ENCODE results near the gene C16orf95.

Gene C16orf95

DNA sequence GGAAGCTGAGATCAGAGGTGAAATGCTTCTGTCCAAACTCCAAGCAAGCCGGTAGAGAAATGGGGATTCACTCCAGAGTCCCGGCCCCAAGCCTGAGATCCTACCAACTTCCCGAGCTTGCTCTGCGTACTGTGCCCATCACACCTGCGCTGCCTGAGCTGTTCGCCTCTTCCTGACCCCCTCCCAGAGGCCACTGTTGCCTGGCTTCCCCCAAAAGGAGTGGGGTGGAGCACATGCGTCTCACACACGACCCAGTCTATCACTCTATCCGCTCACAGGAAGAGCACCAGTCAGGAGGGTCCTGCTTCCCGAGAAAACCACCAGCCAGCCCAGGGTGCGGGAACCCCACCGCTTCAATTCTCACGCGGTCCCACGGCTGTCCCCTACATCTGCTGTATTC lies 13.5 kb upstream of the C16orf95 start:
- DNase-seq = no peak

DNA sequence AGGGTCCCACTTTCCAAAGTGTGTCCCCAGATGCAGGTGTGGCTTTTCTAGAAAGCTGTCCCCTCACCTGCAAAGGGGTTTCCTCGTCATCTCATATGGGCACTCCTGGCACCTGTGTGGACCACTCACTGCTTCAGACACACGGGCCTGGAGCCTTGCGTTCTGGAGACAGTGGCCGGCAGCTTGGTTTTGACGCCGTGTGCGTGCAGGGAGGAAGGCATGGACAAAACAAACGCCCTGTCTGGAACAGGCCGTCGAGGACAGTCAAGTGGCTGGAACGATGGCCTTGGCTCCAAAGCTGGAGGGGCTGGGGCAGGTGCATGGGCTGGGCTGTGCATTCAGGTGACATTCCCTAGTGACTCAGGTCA lies 13.0 kb upstream of the C16orf95 start:
- DNase-seq = no peak

DNA sequence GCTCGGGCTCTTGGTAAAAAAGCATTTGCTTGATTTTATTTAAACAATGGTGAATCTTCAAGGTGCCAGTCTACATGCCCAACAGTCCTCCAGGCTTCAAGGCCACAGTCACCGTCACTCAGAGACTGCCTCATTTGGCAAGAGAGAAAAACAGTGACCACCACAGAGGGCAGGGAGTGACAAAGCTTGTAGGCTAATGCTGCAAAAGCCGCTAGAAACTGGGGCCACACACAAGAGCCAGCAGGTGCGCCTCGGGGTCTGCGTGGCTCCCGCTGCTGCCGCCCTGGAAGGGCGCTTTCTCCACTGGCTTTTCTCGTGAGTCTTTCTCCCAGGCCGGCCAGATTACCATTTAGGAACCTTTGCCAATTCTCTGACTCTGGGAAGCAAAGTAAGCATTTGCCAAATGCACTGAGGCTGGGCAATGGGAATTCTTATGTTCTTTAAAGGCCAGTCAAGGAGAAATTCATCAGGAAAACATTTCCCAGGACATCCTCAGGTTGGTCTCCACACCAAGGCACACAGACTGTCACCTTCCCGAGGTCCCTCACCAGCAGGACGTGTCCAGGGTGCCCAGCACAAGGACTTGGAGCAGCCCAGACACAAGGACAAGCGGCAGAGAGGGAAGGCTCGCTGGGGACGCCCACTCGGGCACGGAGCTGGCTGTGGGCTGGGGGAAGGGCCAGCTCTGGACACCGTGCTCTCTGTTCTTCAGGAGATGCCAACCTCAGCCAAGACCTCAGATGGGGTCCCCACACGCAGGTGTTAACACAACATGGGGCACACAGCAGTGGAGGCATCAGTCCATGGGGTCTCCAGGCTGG lies 12.5 kb upstream of the C16orf95 start:
- no peak for DNase-seq

DNA sequence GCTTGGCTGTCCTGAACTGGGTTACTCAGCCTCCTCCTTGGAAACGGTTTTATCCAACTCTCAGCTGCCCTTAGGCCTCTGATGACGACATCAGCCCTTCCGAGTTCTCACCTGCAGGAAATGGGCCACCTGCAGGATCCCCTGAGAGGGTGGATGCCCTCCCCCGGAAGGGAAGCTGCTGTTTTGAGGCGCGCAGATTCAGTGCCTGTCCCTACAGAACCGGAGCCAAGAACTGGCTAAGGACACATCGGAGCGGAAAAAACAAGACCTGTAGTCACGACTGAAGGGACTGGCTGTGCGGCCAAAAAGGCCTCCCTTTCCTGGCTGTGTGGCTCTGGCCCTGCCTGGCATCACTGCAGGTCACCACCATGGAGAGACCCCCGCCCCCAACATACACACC lies 11.7 kb upstream of the C16orf95 start:
- no peak for DNase-seq

DNA sequence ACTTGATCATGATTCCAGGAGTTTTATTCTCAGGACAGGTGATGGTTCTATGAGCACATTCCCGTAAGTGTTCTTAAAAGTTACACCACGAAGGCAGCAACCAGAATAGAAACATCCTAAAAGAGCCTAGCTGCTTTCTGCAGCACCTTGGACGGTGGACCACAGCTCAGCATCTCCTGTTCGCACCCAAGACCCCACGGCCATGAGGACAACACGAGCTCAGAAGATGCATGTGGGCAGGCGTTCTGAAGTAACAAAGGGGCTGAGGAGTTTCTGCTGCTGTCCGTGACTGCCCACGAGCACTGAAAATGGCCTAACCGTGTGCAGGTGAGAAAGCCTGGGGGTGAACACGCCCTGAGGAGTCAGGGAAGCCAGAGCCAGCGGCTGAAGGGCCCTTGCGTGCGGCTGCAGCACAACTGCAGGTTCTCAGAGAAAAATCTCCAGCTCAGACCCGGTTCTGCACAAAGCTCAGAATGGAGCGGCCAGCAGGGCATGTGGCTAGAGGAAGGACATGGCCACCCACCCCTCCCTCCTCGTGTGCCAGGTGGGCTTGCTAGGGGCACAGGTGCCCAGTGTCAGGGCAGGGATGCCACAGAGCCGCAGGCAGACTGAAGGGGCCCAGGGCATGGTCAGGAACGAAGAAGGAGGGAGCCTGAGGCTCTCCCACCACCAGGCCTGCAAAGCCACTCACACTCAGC lies 10.8 kb upstream of the C16orf95 start:
- DNase-seq = no peak

GRCh38 chr16:87326151-87326571 lies 9.0 kb upstream of the C16orf95 start:
- DNase-seq = no peak

- no peak for DNase-seq
Observed at GRCh38 chr16:87325423-87325858, 8.2 kb upstream of the C16orf95 start.

- DNase-seq = peak; percentile 39
Observed at GRCh38 chr16:87324411-87325275, 7.5 kb upstream of the C16orf95 start.

- no peak for DNase-seq
Observed at GRCh38 chr16:87323727-87324410, 6.7 kb upstream of the C16orf95 start.

- DNase-seq = no peak
Observed at GRCh38 chr16:87322833-87323726, 5.9 kb upstream of the C16orf95 start.

- no peak for DNase-seq
Observed at GRCh38 chr16:87322360-87322759, 5.2 kb upstream of the C16orf95 start.

- DNase-seq = no peak
Observed at GRCh38 chr16:87321336-87322107, 4.3 kb upstream of the C16orf95 start.

DNA sequence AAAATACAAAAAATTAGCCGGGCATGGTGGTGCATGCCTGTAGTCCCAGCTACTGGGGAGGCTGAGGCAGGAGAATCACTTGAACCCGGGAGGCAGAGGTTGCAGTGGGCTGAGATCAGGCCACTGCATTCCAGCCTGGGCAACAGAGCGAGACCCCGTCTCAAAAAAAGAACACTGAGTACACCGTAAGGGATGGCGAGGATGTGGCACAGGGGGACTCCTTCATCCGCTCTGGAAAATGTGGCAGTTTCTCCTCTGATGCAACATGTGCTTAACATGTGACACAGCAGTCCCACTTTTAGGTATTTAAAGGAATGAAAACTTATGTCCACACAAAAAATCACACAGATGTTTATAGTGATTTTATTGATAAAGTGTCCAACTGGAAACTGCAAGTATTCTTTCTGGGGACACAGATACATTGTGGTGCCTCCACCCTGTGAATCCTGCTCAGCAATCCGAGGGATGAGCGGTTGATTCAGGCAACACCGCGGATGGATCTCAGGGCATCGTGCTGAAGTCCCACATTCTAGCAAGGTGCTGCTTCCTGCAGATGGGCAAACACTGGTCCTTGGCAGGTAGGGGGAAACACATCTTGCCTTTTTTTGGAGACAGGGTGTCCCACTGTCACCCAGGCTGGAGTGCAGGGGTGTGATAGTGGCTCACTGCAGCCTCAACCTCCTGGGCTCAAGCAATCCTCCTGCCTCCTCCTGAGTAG lies 3.5 kb upstream of the C16orf95 start:
- no peak for DNase-seq

DNA sequence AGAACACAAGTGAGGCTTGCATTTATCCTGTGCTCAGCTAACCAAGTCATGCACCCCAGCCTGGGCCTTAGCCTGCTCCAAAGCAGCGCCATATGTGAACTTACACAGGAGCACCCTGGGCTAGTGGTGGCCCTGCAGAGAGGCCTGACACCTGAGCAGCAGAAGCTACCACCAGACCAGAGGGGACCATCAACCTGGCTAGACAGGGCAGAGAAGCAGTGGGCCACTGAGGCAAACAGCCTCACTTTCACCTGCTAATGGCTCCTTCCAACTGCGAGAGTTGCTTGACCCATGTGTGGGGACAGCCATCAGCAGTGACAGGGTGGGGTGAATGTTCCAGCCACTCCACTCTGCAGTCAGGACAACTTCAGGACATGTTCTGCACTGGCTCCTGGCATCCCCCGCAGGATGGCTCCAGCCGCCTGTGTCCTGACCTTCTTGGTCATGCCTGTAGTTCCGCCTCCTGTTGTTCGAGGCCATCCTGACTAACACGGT lies 2.9 kb upstream of the C16orf95 start:
- DNase-seq = no peak

DNA sequence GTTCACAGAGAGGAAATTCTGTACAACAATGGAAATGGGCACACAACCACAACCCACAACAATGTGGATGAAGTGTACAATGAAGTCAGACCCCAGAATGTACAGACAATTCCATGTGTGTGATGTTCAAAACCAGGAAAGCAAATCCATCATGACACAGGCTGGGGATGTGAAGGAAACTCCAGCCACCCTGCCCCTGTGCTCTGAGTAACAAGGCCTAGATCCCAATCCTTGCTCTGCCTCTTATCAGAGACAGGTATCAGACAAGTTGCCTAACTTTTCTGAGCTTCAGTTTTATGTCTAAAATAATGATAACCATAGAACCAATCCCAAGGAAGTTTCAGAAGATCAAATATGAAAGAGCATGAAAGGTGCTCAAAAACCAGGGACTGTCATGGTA lies 1.8 kb upstream of the C16orf95 start:
- DNase-seq = no peak

DNA sequence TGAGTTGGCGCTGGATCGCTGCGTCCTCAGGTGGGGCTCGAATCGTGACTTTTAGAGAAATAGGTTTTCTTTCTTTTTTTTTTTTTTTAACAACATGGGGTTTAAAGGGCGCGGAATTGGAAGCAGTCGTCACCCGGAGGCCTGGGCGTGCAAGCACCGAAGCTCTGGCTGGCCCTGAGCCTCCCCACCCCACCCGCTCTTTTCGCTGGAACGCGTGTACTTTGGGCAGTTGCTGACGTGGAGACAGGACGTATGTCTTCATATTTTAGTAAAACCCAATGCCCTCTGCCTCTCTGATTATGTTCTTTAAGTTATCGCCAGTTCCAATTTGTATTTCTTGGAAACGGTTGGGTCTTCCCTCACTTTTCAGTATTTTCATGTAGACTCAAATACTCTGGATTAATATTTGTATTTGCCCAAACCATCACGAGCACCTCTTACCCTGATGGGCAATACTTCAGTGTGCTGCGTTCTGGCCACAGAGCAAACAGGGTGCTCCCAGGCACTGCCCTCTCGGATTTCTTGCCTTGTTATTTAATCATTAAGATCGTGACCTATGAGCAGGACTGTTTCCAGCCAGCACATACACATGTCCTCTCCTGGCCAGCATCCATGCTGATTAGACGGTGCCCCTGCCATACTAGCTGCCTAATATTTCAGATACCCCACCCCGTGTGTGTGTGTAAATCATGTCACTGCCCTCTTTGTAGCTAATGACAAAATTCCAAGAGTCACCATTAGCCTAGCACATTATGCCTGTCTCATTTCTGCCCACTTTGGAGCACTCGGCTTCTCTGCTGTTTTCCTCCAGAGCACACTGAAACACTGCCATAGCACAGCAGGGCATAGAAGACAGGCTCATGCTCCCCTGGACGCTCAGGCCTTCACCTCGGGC lies 805 bp upstream of the C16orf95 start:
- peak; percentile 63 for DNase-seq

DNA sequence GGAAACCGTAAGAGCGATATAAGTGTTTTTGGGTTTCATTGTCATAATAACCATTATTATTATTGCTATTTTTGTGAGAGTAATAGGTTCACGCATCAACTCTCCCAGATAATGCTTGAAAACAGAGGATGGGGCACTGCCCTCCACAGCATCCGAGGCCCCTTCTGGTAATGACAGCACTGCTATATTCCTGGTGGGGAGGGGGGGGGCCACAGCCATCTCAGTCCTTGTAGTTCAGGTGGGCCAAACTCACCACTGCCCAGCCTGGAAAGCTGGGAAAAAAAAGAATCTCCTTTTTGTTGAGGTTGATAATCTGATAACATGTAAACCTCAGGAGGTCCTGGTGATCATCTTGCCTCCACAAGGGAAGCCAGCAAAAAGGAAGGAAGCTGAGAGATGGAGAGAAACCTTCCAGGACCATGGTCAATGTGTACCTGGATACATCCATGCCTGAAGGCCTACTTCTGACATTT lies 706 bp downstream of the C16orf95 start:
- DNase-seq = no peak

GRCh38 chr16:87314990-87315420 lies 2.2 kb downstream of the C16orf95 start:
- no peak for DNase-seq

GRCh38 chr16:87312008-87312407 lies 5.2 kb downstream of the C16orf95 start:
- DNase-seq = no peak

All from activated CD4-positive, alpha-beta T cell treated with anti-CD3 and anti-CD28 coated beads, Interleukin-10, Interleukin-2, amounts not matched to agents 100 ng/mL and 50 ng/mL, durations not matched to agents 16 hours and 8 hours (primary cell).